ENCODE measurements around the gene DMPK. TPM values are rescaled to one million over a fixed set of nuclear protein-coding genes. Genes with fewer than 3 reads are reported as not detected.

DMPK gene
- 100 to 1,000 TPM in 4 of 6 experiments, 10 to 100 TPM in 2; 85.5 to 144 (median 102) TPM for total RNA-seq (2021; fragmentation: NEBNext Ultra II Directional; extraction: Animal tissue kit (Norgen Biotek cat#: 25700))
- long read RNA-seq, partial matches to known transcripts: 22 of 74 reads
- long read RNA-seq, other reads (novel, unspliced or antisense): 42 of 74 reads

GRCh38 chr19:45782162-45782691 lies at the start of gene DMPK:
TSS of gene DMPK (minus strand) at chr19:45782490. CDS start at chr19:45782352, 138 bp downstream.
- Mint-ChIP-seq H3K36me3 (ENCODE audit: low read depth) (peaks cover 21% of the 10 kb centered on the region), H3K4me1 (ENCODE audit: low read depth) (peaks cover 35% of the 10 kb centered on the region), H3K9me3 (no peaks in the 10 kb centered on the region), H3K4me3 (peak within 1 kb of the TSS; percentile 83), H3K27ac (peak within 1 kb of the TSS; percentile 99), H3K27me3 (ENCODE audit: insufficient read depth) (peaks cover 4% of the 10 kb centered on the region; the same call in 1 of the 2 replicates)
- no peak for TF ChIP-seq CTCF (IDR thresholded peaks at IDR 0.05)
- DNase-seq: no peak

- no peaks in the 10 kb centered on the region for H3K9me3 Mint-ChIP-seq
- H3K27me3 Mint-ChIP-seq (ENCODE audit: insufficient read depth): peaks cover 6% of the 10 kb centered on the region
- DNase-seq: no peak
- no peak overlapping the region for H3K4me3 Mint-ChIP-seq
- no peak for TF ChIP-seq CTCF (IDR thresholded peaks at IDR 0.05)
- H3K36me3 Mint-ChIP-seq (ENCODE audit: low read depth): peaks cover 39% of the 10 kb centered on the region
- H3K27ac Mint-ChIP-seq: no peak overlapping the region
- no peaks in the 10 kb centered on the region for H3K4me1 Mint-ChIP-seq (ENCODE audit: low read depth)
Observed at GRCh38 chr19:45828945-45829344, 46.7 kb upstream of the DMPK start.

- peaks cover 6% of the 10 kb centered on the region for H3K27me3 Mint-ChIP-seq (ENCODE audit: insufficient read depth)
- peaks cover 39% of the 10 kb centered on the region for H3K36me3 Mint-ChIP-seq (ENCODE audit: low read depth)
- no peak overlapping the region for H3K4me3 Mint-ChIP-seq
- no peak for TF ChIP-seq CTCF (IDR thresholded peaks at IDR 0.05)
- H3K4me1 Mint-ChIP-seq (ENCODE audit: low read depth): no peaks in the 10 kb centered on the region
- H3K27ac Mint-ChIP-seq: no peak overlapping the region
- no peaks in the 10 kb centered on the region for H3K9me3 Mint-ChIP-seq
- no peak for DNase-seq
Observed at GRCh38 chr19:45828523-45828922, 46.2 kb upstream of the DMPK start.

- Mint-ChIP-seq H3K27me3 (ENCODE audit: insufficient read depth) (peaks cover 6% of the 10 kb centered on the region), H3K4me3 (no peak overlapping the region), H3K9me3 (no peaks in the 10 kb centered on the region), H3K36me3 (ENCODE audit: low read depth) (peaks cover 39% of the 10 kb centered on the region), H3K4me1 (ENCODE audit: low read depth) (no peaks in the 10 kb centered on the region), H3K27ac (no peak overlapping the region)
- DNase-seq: no peak
- no peak for TF ChIP-seq CTCF (IDR thresholded peaks at IDR 0.05)
Observed at GRCh38 chr19:45827459-45828093, 45.3 kb upstream of the DMPK start.

- H3K4me3 Mint-ChIP-seq: no peak overlapping the region
- H3K27me3 Mint-ChIP-seq (ENCODE audit: insufficient read depth): peaks cover 6% of the 10 kb centered on the region
- DNase-seq: no peak
- H3K27ac Mint-ChIP-seq: no peak overlapping the region
- H3K4me1 Mint-ChIP-seq (ENCODE audit: low read depth): no peaks in the 10 kb centered on the region
- no peaks in the 10 kb centered on the region for H3K9me3 Mint-ChIP-seq
- H3K36me3 Mint-ChIP-seq (ENCODE audit: low read depth): peaks cover 34% of the 10 kb centered on the region
- TF ChIP-seq CTCF (IDR thresholded peaks at IDR 0.05): no peak
Observed at GRCh38 chr19:45826934-45827333, 44.6 kb upstream of the DMPK start.

Measured in HFFc6 (cell line).